Naive B cell (primary cell): ENCODE measurements around the gene STX3. TPM values are rescaled to one million over a fixed set of nuclear protein-coding genes. Genes with fewer than 3 reads are reported as not detected.

ENCODE experiments used
- ATAC-seq, 2 donors: fragments of 150-1000 bp; cut with Tn5 transposase; 2 replicates each; pipeline ENCODE4 v1.10.0; 2021; ENCODE audit warnings: low read depth in 2 of 2, mild to moderate bottlenecking in 2 of 2, moderate library complexity in 2 of 2
- DNase-seq: peaks from one replicate; pipeline ENCODE4 v3.0.0; 2022
- H3K27ac Mint-ChIP-seq, 6 donors: one replicate each; pipeline ENCODE4 v1.8.0; 2020 to 2022; ENCODE audit warnings: mild to moderate bottlenecking in 6 of 6, mixed read lengths in 6 of 6, moderate library complexity in 5 of 6, inconsistent platforms in 2 of 6
- H3K27me3 Mint-ChIP-seq, 3 donors: one replicate each; pipeline ENCODE4 v1.8.0; 2021 to 2022; ENCODE audit warnings: mixed read lengths in 3 of 3, mild to moderate bottlenecking in 1 of 3
- H3K36me3 Mint-ChIP-seq, 2 donors: one replicate each; pipeline ENCODE4 v1.8.0; 2020 to 2022; ENCODE audit warnings: mixed read lengths in 2 of 2, inconsistent platforms in 1 of 2, mild to moderate bottlenecking in 1 of 2
- H3K4me1 Mint-ChIP-seq, 3 donors: one replicate each; pipeline ENCODE4 v1.8.0; 2020 to 2022; ENCODE audit warnings: mixed read lengths in 3 of 3, inconsistent platforms in 1 of 3, mild to moderate bottlenecking in 1 of 3, moderate library complexity in 1 of 3
- H3K4me3 Mint-ChIP-seq, 8 donors: one replicate each; pipeline ENCODE4 v1.8.0; 2020 to 2022; ENCODE audit warnings: mild to moderate bottlenecking in 8 of 8, mixed read lengths in 8 of 8, moderate library complexity in 8 of 8, inconsistent platforms in 2 of 8
- H3K9me3 Mint-ChIP-seq, 7 donors: one replicate each; pipeline ENCODE4 v1.8.0; 2020 to 2022; ENCODE audit warnings: mixed read lengths in 7 of 7, mild to moderate bottlenecking in 5 of 7, inconsistent platforms in 2 of 7, moderate library complexity in 1 of 7
- polyA plus RNA-seq, 6 donors: library from polyadenylated mRNA; unstranded; fragments of 300-500 nt; fragmentation: Illumina TruSeq; gene quantifications; one replicate each; pipeline ENCODE4 v1.2.3, GENCODE V29; 2021; ENCODE audit warnings: low read depth in 6 of 6

Gene STX3
- polyA plus RNA-seq, 6 donors from 2014 or later: 3.8 to 7.2 (median 5.7) TPM

GRCh38 chr11:59766542-59767224 is 11.5 kb downstream of the STX3 start:
- Mint-ChIP-seq H3K4me3 (peak overlapping the region in 3 of 8 donors; percentile 7 to 27 (median 14)), H3K4me1 (peaks cover 16 to 25% (median 22%) of the 10 kb centered on the region in 3 donors), H3K9me3 (peaks cover 0 to 4% (median 0%) of the 10 kb centered on the region in 7 donors), H3K27ac (peak overlapping the region; percentile 17 to 83 (median 74)), H3K36me3 (peaks cover 4 to 14% of the 10 kb centered on the region in 2 donors), H3K27me3 (no peaks in the 10 kb centered on the region)
- ATAC-seq (no peak), DNase-seq (no peak)

- H3K4me1 Mint-ChIP-seq: peaks cover 22 to 29% (median 27%) of the 10 kb centered on the region in 3 donors
- no peaks in the 10 kb centered on the region for H3K27me3 Mint-ChIP-seq
- ATAC-seq (no peak), DNase-seq (no peak)
- H3K36me3 Mint-ChIP-seq: peaks cover 3 to 13% of the 10 kb centered on the region in 2 donors
- H3K9me3 Mint-ChIP-seq: peaks cover 0 to 5% (median 0%) of the 10 kb centered on the region in 7 donors
- peak overlapping the region in 2 of 8 donors; percentile 27 to 41 for H3K4me3 Mint-ChIP-seq
- H3K27ac Mint-ChIP-seq: peak overlapping the region; percentile 17 to 83 (median 64)
These were observed 12.0 kb downstream of the STX3 start for GRCh38 chr11:59767225-59767611.

- peaks cover 0 to 5% (median 0%) of the 10 kb centered on the region in 7 donors for H3K9me3 Mint-ChIP-seq
- peaks cover 0 to 6% of the 10 kb centered on the region in 2 donors for H3K36me3 Mint-ChIP-seq
- DNase-seq: no peak
- H3K27ac Mint-ChIP-seq: no peak overlapping the region
- peaks cover 32 to 37% (median 34%) of the 10 kb centered on the region in 3 donors for H3K4me1 Mint-ChIP-seq
- H3K4me3 Mint-ChIP-seq: no peak overlapping the region
- ATAC-seq: no peak
- H3K27me3 Mint-ChIP-seq: no peaks in the 10 kb centered on the region
These were observed 13.9 kb downstream of the STX3 start for GRCh38 chr11:59769111-59769510.

- Mint-ChIP-seq H3K4me3 (no peak overlapping the region), H3K27ac (no peak overlapping the region), H3K4me1 (peaks cover 32 to 37% (median 33%) of the 10 kb centered on the region in 3 donors), H3K36me3 (peaks cover 0 to 6% of the 10 kb centered on the region in 2 donors), H3K27me3 (no peaks in the 10 kb centered on the region), H3K9me3 (peaks cover 0 to 5% (median 0%) of the 10 kb centered on the region in 7 donors)
- ATAC-seq (no peak), DNase-seq (no peak)
These were observed 14.7 kb downstream of the STX3 start for GRCh38 chr11:59769828-59770227.

GRCh38 chr11:59770319-59770718 is 15.1 kb downstream of the STX3 start:
- peak overlapping the region in 2 of 6 donors; percentile 8 to 76 for H3K27ac Mint-ChIP-seq
- peak overlapping the region in 1 of 8 donors; percentile 41 for H3K4me3 Mint-ChIP-seq
- H3K27me3 Mint-ChIP-seq: no peaks in the 10 kb centered on the region
- no peak for DNase-seq
- peaks cover 27 to 33% (median 29%) of the 10 kb centered on the region in 3 donors for H3K4me1 Mint-ChIP-seq
- H3K9me3 Mint-ChIP-seq: peaks cover 0 to 5% (median 0%) of the 10 kb centered on the region in 7 donors
- H3K36me3 Mint-ChIP-seq: peaks cover 0 to 6% of the 10 kb centered on the region in 2 donors
- ATAC-seq: no peak

GRCh38 chr11:59770869-59771268 is 15.7 kb downstream of the STX3 start:
- peak overlapping the region in 1 of 8 donors; percentile 41 for H3K4me3 Mint-ChIP-seq

GRCh38 chr11:59771605-59772004 is 16.4 kb downstream of the STX3 start:
- no peak for DNase-seq
- Mint-ChIP-seq H3K4me1 (peaks cover 23 to 27% (median 24%) of the 10 kb centered on the region in 3 donors), H3K27ac (peak overlapping the region; percentile 54 to 91 (median 90)), H3K27me3 (no peaks in the 10 kb centered on the region), H3K4me3 (peak overlapping the region in 7 of 8 donors; percentile 23 to 86 (median 67)), H3K9me3 (peaks cover 0 to 5% (median 0%) of the 10 kb centered on the region in 7 donors), H3K36me3 (peaks cover 0 to 6% of the 10 kb centered on the region in 2 donors)
- ATAC-seq: no peak

More at GRCh38 chr11:59770869-59771268, 15.7 kb downstream of the STX3 start:
- H3K4me1 Mint-ChIP-seq: peaks cover 24 to 32% (median 27%) of the 10 kb centered on the region in 3 donors
- no peaks in the 10 kb centered on the region for H3K27me3 Mint-ChIP-seq
- no peak for DNase-seq
- peak overlapping the region in 4 of 6 donors; percentile 40 to 76 (median 62) for H3K27ac Mint-ChIP-seq
- no peak for ATAC-seq
- H3K36me3 Mint-ChIP-seq: peaks cover 0 to 6% of the 10 kb centered on the region in 2 donors
- H3K9me3 Mint-ChIP-seq: peaks cover 0 to 5% (median 0%) of the 10 kb centered on the region in 7 donors

- H3K4me1 Mint-ChIP-seq: peaks cover 23 to 27% (median 24%) of the 10 kb centered on the region in 3 donors
- no peak for ATAC-seq
- peaks cover 0 to 5% (median 0%) of the 10 kb centered on the region in 7 donors for H3K9me3 Mint-ChIP-seq
- H3K36me3 Mint-ChIP-seq: peaks cover 4 to 6% of the 10 kb centered on the region in 2 donors
- H3K27ac Mint-ChIP-seq: peak overlapping the region in 3 of 6 donors; percentile 89 to 90 (median 89)
- DNase-seq: no peak
- H3K27me3 Mint-ChIP-seq: no peaks in the 10 kb centered on the region
- no peak overlapping the region for H3K4me3 Mint-ChIP-seq
These were observed 17.9 kb downstream of the STX3 start for GRCh38 chr11:59773083-59773440.

- H3K27ac Mint-ChIP-seq: no peak overlapping the region
- no peak for ATAC-seq
- H3K27me3 Mint-ChIP-seq: no peaks in the 10 kb centered on the region
- H3K9me3 Mint-ChIP-seq: peaks cover 0 to 4% (median 0%) of the 10 kb centered on the region in 7 donors
- H3K4me1 Mint-ChIP-seq: peaks cover 17 to 19% (median 18%) of the 10 kb centered on the region in 3 donors
- DNase-seq: no peak
- peaks cover 6 to 8% of the 10 kb centered on the region in 2 donors for H3K36me3 Mint-ChIP-seq
- no peak overlapping the region for H3K4me3 Mint-ChIP-seq
These were observed 21.3 kb downstream of the STX3 start for GRCh38 chr11:59776210-59777066.

- DNase-seq (no peak), ATAC-seq (no peak)
- Mint-ChIP-seq H3K27ac (no peak overlapping the region), H3K4me1 (peaks cover 10 to 15% (median 12%) of the 10 kb centered on the region in 3 donors), H3K36me3 (peaks cover 8 to 9% of the 10 kb centered on the region in 2 donors), H3K27me3 (no peaks in the 10 kb centered on the region), H3K9me3 (peaks cover 0 to 3% (median 0%) of the 10 kb centered on the region in 7 donors), H3K4me3 (no peak overlapping the region)
These were observed 21.9 kb downstream of the STX3 start for GRCh38 chr11:59777104-59777503.

- H3K4me1 Mint-ChIP-seq: peaks cover 0 to 5% (median 2%) of the 10 kb centered on the region in 3 donors
- DNase-seq: no peak
- H3K9me3 Mint-ChIP-seq: peaks cover 0 to 3% (median 0%) of the 10 kb centered on the region in 7 donors
- ATAC-seq: no peak
- H3K27ac Mint-ChIP-seq: peak overlapping the region in 1 of 6 donors; percentile 9
- H3K27me3 Mint-ChIP-seq: no peaks in the 10 kb centered on the region
- H3K4me3 Mint-ChIP-seq: no peak overlapping the region
- peaks cover 8 to 9% of the 10 kb centered on the region in 2 donors for H3K36me3 Mint-ChIP-seq
These were observed 22.9 kb downstream of the STX3 start for GRCh38 chr11:59778122-59778521.

GRCh38 chr11:59779487-59779886 is 24.3 kb downstream of the STX3 start:
- Mint-ChIP-seq H3K27me3 (no peaks in the 10 kb centered on the region), H3K27ac (no peak overlapping the region), H3K4me3 (no peak overlapping the region), H3K9me3 (peaks cover 0 to 3% (median 0%) of the 10 kb centered on the region in 7 donors), H3K36me3 (peaks cover 8 to 9% of the 10 kb centered on the region in 2 donors), H3K4me1 (peaks cover 0 to 5% (median 0%) of the 10 kb centered on the region in 3 donors)
- ATAC-seq (no peak), DNase-seq (no peak)

- peaks cover 0 to 3% (median 0%) of the 10 kb centered on the region in 7 donors for H3K9me3 Mint-ChIP-seq
- peaks cover 9 to 16% of the 10 kb centered on the region in 2 donors for H3K36me3 Mint-ChIP-seq
- H3K4me3 Mint-ChIP-seq: no peak overlapping the region
- no peaks in the 10 kb centered on the region for H3K27me3 Mint-ChIP-seq
- ATAC-seq (no peak), DNase-seq (no peak)
- no peak overlapping the region for H3K27ac Mint-ChIP-seq
- peaks cover 5 to 11% (median 7%) of the 10 kb centered on the region in 3 donors for H3K4me1 Mint-ChIP-seq
These were observed 26.9 kb downstream of the STX3 start for GRCh38 chr11:59782080-59782479.
